HG03571 (cell line): Measurements from ENCODE around the gene CD34.
"Not testable (repeated sequence)": the region's sequence is repeated elsewhere in the genome, so short reads cannot be mapped to it uniquely, and the experiment has no call there.

Experiments
- ATAC-seq: cut with Tn5 transposase; IDR thresholded peaks from one replicate; pipeline ENCODE4 v1.9.1; 2021; ENCODE audit not compliant: unreplicated experiment

CD34 gene

DNA sequence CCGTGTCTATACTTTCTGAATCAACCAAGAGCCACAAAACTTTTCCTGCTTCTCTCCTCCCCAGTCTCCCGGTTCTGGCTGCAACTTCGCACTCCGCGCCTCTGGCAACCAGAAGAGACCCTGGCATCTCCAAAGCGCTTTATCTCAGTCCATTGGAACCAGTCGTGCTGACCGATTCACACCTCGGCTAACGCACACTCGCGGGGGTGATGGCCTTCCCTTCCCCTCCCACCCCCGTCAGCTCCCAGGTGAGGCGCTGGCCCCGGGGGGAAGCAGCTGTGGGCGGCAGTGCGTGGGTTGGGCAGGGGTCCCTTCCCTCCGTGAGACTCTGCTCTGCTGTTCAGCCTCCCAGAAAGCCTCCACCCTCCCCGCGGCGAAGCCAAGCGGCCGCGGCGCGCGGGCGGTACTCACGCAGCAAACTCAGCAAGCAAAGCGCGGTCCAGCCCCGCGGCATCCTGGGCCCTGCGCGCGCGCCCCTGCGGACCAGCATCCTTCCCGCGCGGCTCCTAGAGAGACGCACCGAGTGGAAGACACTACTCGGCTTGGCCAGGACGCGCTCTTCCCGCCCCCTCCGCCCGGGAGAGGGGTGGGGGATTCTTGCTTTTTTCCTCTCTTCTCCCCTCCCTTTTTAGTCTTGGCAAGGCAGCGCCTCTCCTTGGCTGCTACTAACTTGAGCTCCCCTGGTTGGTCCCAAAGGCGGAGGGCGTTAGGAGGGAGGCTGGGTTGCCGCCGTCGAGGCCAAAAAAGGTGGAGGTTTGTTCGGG, at the start of gene CD34:
Gene CD34 (minus strand): TSS at position 535 of the 764 bp plus-strand sequence. CDS start 45 bp downstream, at position 490.
- no peak for ATAC-seq

DNA sequence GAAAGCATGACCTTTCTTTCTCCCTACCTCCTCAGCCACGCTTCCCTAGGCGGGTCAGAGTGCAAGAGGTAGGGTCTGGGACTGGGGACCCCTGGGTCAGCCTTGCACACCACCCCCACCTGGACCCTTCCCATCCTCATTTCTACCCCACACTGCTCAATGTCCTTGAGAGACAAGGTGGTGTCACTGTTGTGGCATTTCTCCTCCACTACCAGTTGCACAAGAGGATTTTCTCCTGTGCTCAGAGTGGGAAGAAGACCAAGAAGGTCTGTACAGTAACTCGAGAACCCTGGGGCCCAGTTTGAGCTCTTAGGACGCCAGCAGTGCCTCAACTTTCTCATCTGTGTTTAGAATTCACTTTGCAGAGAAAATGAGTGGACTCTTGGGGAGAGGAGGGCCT, 49.4 kb upstream of the CD34 start:
- ATAC-seq, result no peak

DNA sequence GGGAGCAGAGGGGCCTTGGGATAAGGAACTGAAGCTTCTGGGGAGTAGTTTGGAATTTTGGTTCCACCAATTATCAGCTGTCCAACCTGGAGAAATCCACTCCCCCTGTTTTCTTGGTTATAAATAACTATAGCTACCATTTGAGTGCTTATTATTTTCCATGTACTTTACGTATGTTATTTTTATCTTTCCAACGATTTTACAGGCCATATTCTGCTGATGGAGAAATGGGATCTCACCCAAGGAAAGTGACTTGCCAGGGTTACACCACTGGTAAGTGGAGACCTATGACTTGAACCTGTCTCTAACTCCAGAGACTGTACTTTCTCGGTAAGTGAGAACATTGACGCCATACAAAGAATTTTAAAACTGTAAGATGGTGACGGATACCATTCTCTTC, 49.0 kb upstream of the CD34 start:
- ATAC-seq, result no peak

DNA sequence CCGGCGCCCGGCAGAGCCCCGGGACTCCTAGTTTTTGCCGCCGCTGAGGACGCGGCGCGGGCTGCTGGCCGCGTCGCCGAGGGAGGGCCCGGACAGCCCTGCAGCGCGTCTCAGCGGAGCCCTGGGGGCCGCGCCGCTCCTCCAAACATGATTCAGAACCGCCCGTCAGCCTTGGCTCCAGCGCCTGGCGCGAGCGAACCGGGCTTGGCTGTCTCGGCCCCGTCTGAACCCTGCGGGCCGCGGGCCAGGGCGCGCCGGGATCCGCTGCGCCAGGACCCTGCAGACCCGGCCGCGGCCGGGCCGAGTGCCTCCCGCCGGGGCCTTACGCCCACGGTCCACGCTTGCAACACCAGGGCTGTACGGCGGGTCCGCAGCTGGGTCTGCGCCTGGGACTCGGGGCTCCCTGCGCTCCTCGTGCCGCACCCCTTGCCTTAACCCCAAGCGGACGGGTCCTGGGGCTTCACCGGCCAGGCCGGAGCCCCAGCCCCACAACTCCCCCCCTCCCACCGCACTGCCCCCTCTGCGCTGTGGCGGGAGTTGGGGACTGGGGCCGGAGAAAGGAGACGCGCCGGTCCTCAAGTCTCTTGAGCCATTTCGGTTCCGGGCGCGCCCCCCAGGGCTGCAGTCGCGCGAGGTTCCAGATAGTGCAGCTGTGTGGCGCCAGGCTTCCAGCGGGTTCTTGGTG, 48.4 kb upstream of the CD34 start:
- no peak for ATAC-seq

- ATAC-seq, result no peak
Observed at GRCh38 chr1:207958376-207959139, 47.6 kb upstream of the CD34 start.

GRCh38 chr1:207956986-207957385, 46.1 kb upstream of the CD34 start:
- ATAC-seq, result no peak

DNA sequence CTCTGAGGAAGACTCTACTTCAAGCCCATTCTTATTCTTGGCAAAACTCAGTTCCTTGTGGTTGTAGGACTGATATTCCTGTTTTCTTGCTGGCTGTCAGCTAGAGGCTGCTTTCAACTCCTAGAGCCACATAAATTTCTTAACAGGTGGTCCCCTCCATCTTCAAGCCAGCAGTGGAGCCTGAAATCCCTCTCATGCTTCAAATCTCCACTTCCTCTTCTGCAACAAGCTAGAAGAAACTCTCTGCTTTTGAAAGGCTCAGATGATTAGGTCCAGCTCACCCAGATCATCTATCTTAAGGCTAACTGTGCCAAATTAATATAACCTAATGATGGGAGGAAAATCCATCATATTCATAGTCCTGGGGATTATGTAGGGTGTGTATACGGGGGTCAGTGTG, 43.2 kb upstream of the CD34 start:
- ATAC-seq, result no peak

- no peak for ATAC-seq
Observed at GRCh38 chr1:207952617-207953542, 42.0 kb upstream of the CD34 start.

DNA sequence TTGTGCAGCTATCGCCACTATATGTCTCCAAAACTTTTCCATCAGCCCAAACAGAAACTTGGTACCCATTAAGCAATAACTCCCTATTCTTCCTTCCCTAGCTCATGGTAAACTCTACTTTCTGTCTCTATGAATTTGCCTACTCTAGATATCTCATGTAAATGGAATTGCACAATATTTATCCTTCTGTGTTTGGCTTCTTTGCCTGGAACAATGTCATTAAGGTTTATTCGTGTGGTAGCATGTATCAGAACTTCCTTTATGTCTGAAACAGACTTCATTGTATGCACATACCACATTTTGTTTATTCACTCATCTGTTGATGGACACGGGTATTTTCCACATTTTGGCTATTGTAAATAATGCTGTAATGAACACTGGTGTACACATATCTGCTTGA, 40.7 kb upstream of the CD34 start:
- no peak for ATAC-seq

DNA sequence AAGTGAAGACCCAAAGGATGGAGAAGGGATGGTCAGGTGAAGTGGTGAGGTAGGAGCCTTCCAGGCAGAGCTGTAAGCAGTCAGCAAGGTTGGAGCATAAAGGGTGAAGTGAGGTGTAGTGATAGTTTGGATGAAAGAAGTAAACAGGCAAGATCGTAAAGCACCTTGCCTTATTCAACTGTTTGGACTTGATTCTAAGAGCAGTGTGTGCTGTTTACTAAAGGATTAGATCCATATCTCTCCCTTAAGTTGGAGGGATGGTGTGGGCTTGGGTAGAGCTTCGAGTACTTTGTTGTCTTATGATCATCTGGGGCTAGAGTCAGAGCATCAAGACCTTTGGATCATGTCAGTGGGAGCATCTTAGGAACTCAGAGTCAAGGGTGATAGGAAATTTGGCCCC, 39.8 kb upstream of the CD34 start:
- ATAC-seq, result no peak

DNA sequence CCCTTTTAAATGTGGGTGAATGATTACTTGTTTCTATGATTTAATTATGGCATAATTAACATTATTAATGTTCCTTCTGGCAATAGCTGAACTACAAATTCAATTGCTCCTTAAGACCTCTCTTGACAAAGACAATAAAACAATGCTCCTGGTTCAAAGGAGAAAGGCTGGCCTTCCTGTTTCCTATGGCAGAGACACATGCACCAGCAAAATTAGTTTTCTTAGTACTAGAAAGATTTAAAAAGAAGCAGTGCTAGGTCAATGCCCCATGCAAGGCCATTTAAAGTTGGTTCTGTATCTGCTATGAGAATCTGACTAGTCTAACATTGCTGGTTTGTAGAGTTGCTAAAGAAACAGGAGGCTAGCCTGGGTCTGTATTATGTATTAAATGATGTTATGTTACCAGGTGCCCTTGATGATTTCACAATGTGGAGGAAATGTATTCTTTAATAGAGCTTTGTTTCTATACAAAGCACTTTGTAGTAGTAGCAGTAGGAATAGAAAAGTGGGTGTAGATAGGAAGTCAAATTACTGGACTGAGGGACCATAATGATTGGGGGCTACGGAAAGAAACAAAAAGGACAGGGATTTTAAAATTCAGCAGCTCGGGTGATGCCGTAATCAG, 38.8 kb upstream of the CD34 start:
- no peak for ATAC-seq

DNA sequence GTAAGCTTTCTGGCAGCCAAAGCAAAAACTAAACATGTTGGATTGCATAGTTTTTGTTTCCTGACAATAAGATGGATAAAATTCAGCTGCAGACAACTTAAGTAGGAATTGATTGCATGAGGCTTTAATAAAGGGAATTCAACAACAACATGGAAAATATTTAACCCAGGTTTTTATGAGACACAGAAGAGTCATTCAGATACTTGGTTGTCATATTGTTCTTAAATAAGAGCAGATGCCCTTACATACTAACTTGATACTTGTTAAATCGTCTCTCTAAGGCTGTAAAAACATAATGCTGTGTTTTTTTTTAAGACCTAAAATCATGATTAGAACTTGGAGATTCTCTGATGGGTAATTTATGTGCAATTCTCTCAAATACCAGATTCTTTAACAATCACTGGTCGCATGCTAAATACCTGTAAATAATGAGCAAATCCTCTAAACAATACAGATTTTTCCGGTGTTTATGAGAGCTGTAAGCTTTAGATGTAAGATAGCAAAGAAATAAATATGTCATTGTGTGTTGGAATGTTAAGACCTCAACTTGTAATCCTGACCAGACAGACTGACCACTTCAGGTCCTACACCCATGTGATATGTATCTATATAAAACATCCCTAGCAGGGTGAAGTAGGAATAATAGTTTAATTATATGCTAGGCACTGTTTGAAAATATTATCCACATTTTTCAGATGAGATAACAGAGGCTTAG, 37.8 kb upstream of the CD34 start:
- ATAC-seq, result no peak

GRCh38 chr1:207946756-207947155, 35.8 kb upstream of the CD34 start:
- ATAC-seq, result no peak

DNA sequence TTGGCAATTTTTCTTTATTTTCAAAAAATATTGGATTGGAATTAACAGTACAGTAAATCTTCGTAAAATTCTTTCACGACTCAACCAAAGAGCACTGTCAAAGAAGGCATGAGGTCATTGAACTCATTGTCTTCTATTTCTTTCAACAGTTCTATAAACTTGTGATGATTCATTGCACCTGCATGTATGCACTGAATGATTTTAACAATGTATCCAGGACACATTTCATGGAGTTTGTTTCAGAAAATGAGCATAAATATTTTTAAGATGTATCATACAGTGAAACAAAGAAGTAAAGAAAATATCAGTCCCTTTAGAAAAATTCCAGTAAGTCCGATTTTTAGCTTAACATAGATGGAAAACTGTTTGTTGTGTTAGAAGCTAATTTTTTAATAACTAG, 33.6 kb upstream of the CD34 start:
- no peak for ATAC-seq

DNA sequence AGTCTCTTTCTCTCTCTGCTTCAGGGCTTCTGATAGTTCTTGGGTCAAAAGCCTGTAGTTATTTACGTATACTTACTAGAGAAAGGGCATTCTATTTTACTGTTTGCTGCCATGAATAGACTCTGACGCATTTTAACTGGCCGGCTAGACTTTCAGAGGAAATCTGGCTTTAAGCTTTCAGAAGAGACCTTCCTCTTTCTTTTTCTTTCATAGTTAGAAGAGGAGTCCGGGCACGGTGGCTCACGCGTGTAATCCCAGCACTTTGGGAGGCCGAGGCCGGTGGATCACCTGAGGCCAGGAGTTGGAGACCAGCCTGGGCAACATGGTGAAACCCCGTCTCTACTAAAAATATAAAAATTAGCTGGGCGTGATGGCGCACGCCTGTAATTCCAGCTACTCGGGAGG, 31.4 kb upstream of the CD34 start:
- not testable (repeated sequence) for ATAC-seq

DNA sequence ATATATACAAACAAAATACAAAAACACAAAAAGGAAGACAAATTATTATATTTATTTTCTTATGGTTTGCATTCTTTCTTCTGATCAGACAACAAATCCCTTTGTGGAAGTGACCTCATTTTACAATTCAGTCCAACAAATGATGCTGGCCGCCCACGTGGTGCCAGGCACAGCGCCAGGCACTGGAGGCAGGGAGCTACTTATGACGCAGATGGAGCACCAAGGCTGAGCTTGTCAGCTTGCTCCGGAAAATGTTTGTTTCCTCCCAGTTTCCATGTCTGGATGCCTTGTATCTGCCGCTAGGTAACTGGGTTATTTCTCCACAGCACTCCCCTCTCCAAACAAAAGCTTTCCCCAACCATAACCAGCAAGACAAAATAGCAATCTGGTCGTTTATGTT, 30.7 kb upstream of the CD34 start:
- no peak for ATAC-seq

DNA sequence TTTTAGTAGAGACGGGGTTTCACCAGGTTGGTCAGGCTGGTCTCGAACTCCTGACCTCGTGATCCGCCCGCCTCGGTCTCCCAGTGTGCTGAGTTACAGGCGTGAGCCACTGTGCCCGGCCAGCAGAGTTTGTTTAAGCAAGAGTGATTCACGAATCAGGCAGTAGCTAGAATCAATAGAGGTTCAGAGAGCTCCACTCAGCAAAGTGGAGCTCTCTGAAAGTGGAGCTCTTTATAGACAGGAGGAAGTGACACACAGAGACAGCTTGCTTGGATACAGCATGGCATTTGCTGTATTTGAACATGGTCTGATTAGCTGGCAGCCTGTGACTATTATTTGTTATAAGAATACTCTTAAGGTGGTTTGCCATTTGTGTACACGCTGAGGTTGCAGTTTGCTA, 27.1 kb upstream of the CD34 start:
- ATAC-seq, result no peak

GRCh38 chr1:207937204-207937603, 26.3 kb upstream of the CD34 start:
- ATAC-seq, result no peak

DNA sequence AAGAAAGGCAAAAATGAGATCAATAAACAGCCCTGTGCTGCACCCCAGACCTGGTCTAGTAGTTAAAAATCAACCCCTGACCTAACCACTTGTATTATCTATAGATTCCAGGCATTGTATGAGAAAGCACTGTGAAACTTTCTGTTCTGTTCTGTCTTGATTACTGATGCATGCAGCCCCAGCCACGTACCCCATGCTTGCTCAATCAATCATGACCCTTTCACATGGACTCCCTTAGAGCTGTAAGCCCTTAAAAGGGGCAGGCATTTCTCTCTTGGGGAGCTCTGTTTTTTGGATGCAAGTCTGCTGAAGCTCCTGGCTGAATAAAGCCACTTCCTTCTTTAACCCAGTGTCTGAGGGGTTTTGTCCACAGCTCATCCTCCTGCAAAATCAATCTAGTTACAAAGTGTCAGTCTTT, 24.2 kb upstream of the CD34 start:
- peak; percentile 95 for ATAC-seq
